Stimulated activated memory B cell treated with anti-CD40 and anti-IgM and Interleukin-4, amounts not matched to agents 10 μg/mL and 1 μg/mL and 100 μg/mL, for 72 hours (primary cell): ENCODE measurements around the gene CFDP1.
A peak's percentile ranks its signal among the peaks of the same experiment; 100 is the strongest.
"Not testable (repeated sequence)": the region's sequence is repeated elsewhere in the genome, so short reads cannot be mapped to it uniquely, and the experiment has no call there.

Source experiments
- ATAC-seq: fragments of 150-1000 bp; cut with Tn5 transposase; 2 replicates; pipeline ENCODE4 v1.10.0; 2021
- H3K27ac Mint-ChIP-seq: one replicate; pipeline ENCODE4 v1.8.0; 2022; ENCODE audit warnings: mild to moderate bottlenecking, mixed read lengths
- H3K27me3 Mint-ChIP-seq: one replicate; pipeline ENCODE4 v1.8.0; 2022; ENCODE audit warnings: mixed read lengths
- H3K36me3 Mint-ChIP-seq: one replicate; pipeline ENCODE4 v1.8.0; 2022; ENCODE audit warnings: mixed read lengths
- H3K4me1 Mint-ChIP-seq: one replicate; pipeline ENCODE4 v1.8.0; 2022; ENCODE audit warnings: mixed read lengths
- H3K4me3 Mint-ChIP-seq: one replicate; pipeline ENCODE4 v1.8.0; 2022; ENCODE audit warnings: mild to moderate bottlenecking, moderate library complexity, mixed read lengths
- H3K9me3 Mint-ChIP-seq: one replicate; pipeline ENCODE4 v1.8.0; 2022; ENCODE audit warnings: mixed read lengths

CFDP1 gene

GRCh38 chr16:75463389-75464121 lies 30.3 kb upstream of the CFDP1 start:
- Mint-ChIP-seq H3K4me3 (peak overlapping the region; percentile 93), H3K27ac (peak overlapping the region; percentile 84), H3K36me3 (peaks cover 12% of the 10 kb centered on the region), H3K4me1 (peaks cover 52% of the 10 kb centered on the region)
- peak; percentile 17 for ATAC-seq
- H3K27me3 Mint-ChIP-seq, H3K9me3 Mint-ChIP-seq: not testable (repeated sequence)

- ATAC-seq = no peak
- H3K4me1 Mint-ChIP-seq = peaks cover 60% of the 10 kb centered on the region
- peaks cover 12% of the 10 kb centered on the region for H3K36me3 Mint-ChIP-seq
- peak overlapping the region; percentile 84 for H3K27ac Mint-ChIP-seq
- peak overlapping the region; percentile 93 for H3K4me3 Mint-ChIP-seq
- no peaks in the 10 kb centered on the region for H3K9me3 Mint-ChIP-seq
- H3K27me3 Mint-ChIP-seq = no peaks in the 10 kb centered on the region
Measured at GRCh38 chr16:75462806-75463205, 29.5 kb upstream of the CFDP1 start.

- Mint-ChIP-seq H3K27ac (no peak overlapping the region), H3K4me1 (peaks cover 72% of the 10 kb centered on the region)
- ATAC-seq = no peak
Measured at GRCh38 chr16:75461575-75461974, 28.3 kb upstream of the CFDP1 start.

GRCh38 chr16:75460446-75460845 lies 27.1 kb upstream of the CFDP1 start:
- Mint-ChIP-seq H3K4me3 (no peak overlapping the region), H3K36me3 (peaks cover 12% of the 10 kb centered on the region)

More at GRCh38 chr16:75461575-75461974, 28.3 kb upstream of the CFDP1 start:
- Mint-ChIP-seq H3K36me3 (peaks cover 12% of the 10 kb centered on the region), H3K27me3 (no peaks in the 10 kb centered on the region), H3K9me3 (no peaks in the 10 kb centered on the region), H3K4me3 (no peak overlapping the region)

GRCh38 chr16:75459691-75460090 lies 26.4 kb upstream of the CFDP1 start:
- Mint-ChIP-seq H3K27me3 (no peaks in the 10 kb centered on the region), H3K9me3 (no peaks in the 10 kb centered on the region), H3K27ac (no peak overlapping the region), H3K4me3 (no peak overlapping the region), H3K4me1 (peaks cover 82% of the 10 kb centered on the region), H3K36me3 (peaks cover 12% of the 10 kb centered on the region)
- no peak for ATAC-seq

More at GRCh38 chr16:75460446-75460845, 27.1 kb upstream of the CFDP1 start:
- Mint-ChIP-seq H3K27ac (peak overlapping the region; percentile 17), H3K9me3 (no peaks in the 10 kb centered on the region), H3K4me1 (peaks cover 79% of the 10 kb centered on the region), H3K27me3 (no peaks in the 10 kb centered on the region)
- ATAC-seq = no peak

- Mint-ChIP-seq H3K4me3 (no peak overlapping the region), H3K27ac (no peak overlapping the region), H3K9me3 (no peaks in the 10 kb centered on the region), H3K27me3 (no peaks in the 10 kb centered on the region), H3K4me1 (peaks cover 84% of the 10 kb centered on the region), H3K36me3 (peaks cover 12% of the 10 kb centered on the region)
- no peak for ATAC-seq
Measured at GRCh38 chr16:75458439-75458838, 25.1 kb upstream of the CFDP1 start.

GRCh38 chr16:75458029-75458428 lies 24.7 kb upstream of the CFDP1 start:
- no peak overlapping the region for H3K27ac Mint-ChIP-seq

GRCh38 chr16:75457485-75458021 lies 24.2 kb upstream of the CFDP1 start:
- no peak overlapping the region for H3K27ac Mint-ChIP-seq

More at GRCh38 chr16:75458029-75458428, 24.7 kb upstream of the CFDP1 start:
- ATAC-seq = no peak
- Mint-ChIP-seq H3K27me3 (no peaks in the 10 kb centered on the region), H3K36me3 (peaks cover 15% of the 10 kb centered on the region), H3K4me1 (peaks cover 84% of the 10 kb centered on the region), H3K9me3 (no peaks in the 10 kb centered on the region), H3K4me3 (no peak overlapping the region)

GRCh38 chr16:75456971-75457370 lies 23.7 kb upstream of the CFDP1 start:
- H3K4me3 Mint-ChIP-seq = no peak overlapping the region
- H3K4me1 Mint-ChIP-seq = peaks cover 75% of the 10 kb centered on the region
- ATAC-seq = no peak
- no peaks in the 10 kb centered on the region for H3K27me3 Mint-ChIP-seq
- no peak overlapping the region for H3K27ac Mint-ChIP-seq
- H3K9me3 Mint-ChIP-seq = no peaks in the 10 kb centered on the region
- peaks cover 19% of the 10 kb centered on the region for H3K36me3 Mint-ChIP-seq

More at GRCh38 chr16:75457485-75458021, 24.2 kb upstream of the CFDP1 start:
- Mint-ChIP-seq H3K9me3 (no peaks in the 10 kb centered on the region), H3K4me1 (peaks cover 81% of the 10 kb centered on the region), H3K27me3 (no peaks in the 10 kb centered on the region), H3K36me3 (peaks cover 19% of the 10 kb centered on the region), H3K4me3 (no peak overlapping the region)
- no peak for ATAC-seq

GRCh38 chr16:75456486-75456885 lies 23.2 kb upstream of the CFDP1 start:
- H3K9me3 Mint-ChIP-seq, H3K27ac Mint-ChIP-seq, H3K27me3 Mint-ChIP-seq, H3K4me3 Mint-ChIP-seq, ATAC-seq: not testable (repeated sequence)
- H3K36me3 Mint-ChIP-seq = peaks cover 22% of the 10 kb centered on the region
- H3K4me1 Mint-ChIP-seq = peaks cover 71% of the 10 kb centered on the region

GRCh38 chr16:75455677-75456076 lies 22.4 kb upstream of the CFDP1 start:
- H3K27ac Mint-ChIP-seq = no peak overlapping the region
- H3K9me3 Mint-ChIP-seq = no peaks in the 10 kb centered on the region
- H3K4me3 Mint-ChIP-seq = no peak overlapping the region
- no peak for ATAC-seq
- peaks cover 29% of the 10 kb centered on the region for H3K36me3 Mint-ChIP-seq
- peaks cover 69% of the 10 kb centered on the region for H3K4me1 Mint-ChIP-seq
- no peaks in the 10 kb centered on the region for H3K27me3 Mint-ChIP-seq

GRCh38 chr16:75452464-75453190 lies 19.3 kb upstream of the CFDP1 start:
- Mint-ChIP-seq H3K27me3 (no peaks in the 10 kb centered on the region), H3K4me3 (no peak overlapping the region), H3K27ac (no peak overlapping the region), H3K4me1 (peaks cover 39% of the 10 kb centered on the region), H3K36me3 (peaks cover 29% of the 10 kb centered on the region), H3K9me3 (no peaks in the 10 kb centered on the region)
- ATAC-seq = no peak

GRCh38 chr16:75446416-75446815 lies 13.1 kb upstream of the CFDP1 start:
- Mint-ChIP-seq H3K27ac (no peak overlapping the region), H3K27me3 (no peaks in the 10 kb centered on the region), H3K4me3 (no peak overlapping the region), H3K4me1 (no peaks in the 10 kb centered on the region), H3K36me3 (peaks cover 18% of the 10 kb centered on the region), H3K9me3 (no peaks in the 10 kb centered on the region)
- ATAC-seq = no peak

- H3K9me3 Mint-ChIP-seq = no peaks in the 10 kb centered on the region
- H3K4me3 Mint-ChIP-seq = no peak overlapping the region
- no peak for ATAC-seq
- no peaks in the 10 kb centered on the region for H3K4me1 Mint-ChIP-seq
- H3K36me3 Mint-ChIP-seq = peaks cover 6% of the 10 kb centered on the region
- H3K27ac Mint-ChIP-seq = no peak overlapping the region
- H3K27me3 Mint-ChIP-seq = no peaks in the 10 kb centered on the region
Measured at GRCh38 chr16:75445298-75445697, 12.0 kb upstream of the CFDP1 start.

- Mint-ChIP-seq H3K4me1 (no peaks in the 10 kb centered on the region), H3K27ac (no peak overlapping the region), H3K4me3 (no peak overlapping the region), H3K27me3 (no peaks in the 10 kb centered on the region), H3K36me3 (no peaks in the 10 kb centered on the region), H3K9me3 (no peaks in the 10 kb centered on the region)
- ATAC-seq = no peak
Measured at GRCh38 chr16:75443298-75443697, 10.0 kb upstream of the CFDP1 start.
